CMK (cell line): Measurements from ENCODE around the gene ART5.
"Not testable (repeated sequence)": the region's sequence is repeated elsewhere in the genome, so short reads cannot be mapped to it uniquely, and the experiment has no call there.

Source experiments
- DNase-seq: peaks from one replicate; pipeline ENCODE4 v3.0.0-alpha.2; 2010; ENCODE audit warnings: low read depth

Gene ART5

GRCh38 chr11:3622521-3622920 lies 19.3 kb downstream of the ART5 start:
- no peak for DNase-seq

- no peak for DNase-seq
Measured at GRCh38 chr11:3617990-3618389, 23.8 kb downstream of the ART5 start.

- no peak for DNase-seq
Measured at GRCh38 chr11:3616721-3617460, 24.9 kb downstream of the ART5 start.

- DNase-seq = no peak
Measured at GRCh38 chr11:3615998-3616397, 25.8 kb downstream of the ART5 start.

GRCh38 chr11:3614742-3615171 lies 27.0 kb downstream of the ART5 start:
- no peak for DNase-seq

GRCh38 chr11:3613998-3614741 lies 27.6 kb downstream of the ART5 start:
- DNase-seq = no peak

- no peak for DNase-seq
Measured at GRCh38 chr11:3611976-3612678, 29.7 kb downstream of the ART5 start.

GRCh38 chr11:3610846-3611245 lies 30.9 kb downstream of the ART5 start:
- no peak for DNase-seq

- DNase-seq = no peak
Measured at GRCh38 chr11:3609416-3610265, 32.2 kb downstream of the ART5 start.

GRCh38 chr11:3605771-3606203 lies 36.0 kb downstream of the ART5 start:
- DNase-seq = no peak

GRCh38 chr11:3605283-3605662 lies 36.5 kb downstream of the ART5 start:
- no peak for DNase-seq

- no peak for DNase-seq
Measured at GRCh38 chr11:3604167-3604566, 37.6 kb downstream of the ART5 start.

- not testable (repeated sequence) for DNase-seq
Measured at GRCh38 chr11:3600201-3600600, 41.6 kb downstream of the ART5 start.

- DNase-seq = not testable (repeated sequence)
Measured at GRCh38 chr11:3597743-3598142, 44.0 kb downstream of the ART5 start.

- not testable (repeated sequence) for DNase-seq
Measured at GRCh38 chr11:3591326-3591725, 50.5 kb downstream of the ART5 start.

GRCh38 chr11:3590193-3590592 lies 51.6 kb downstream of the ART5 start:
- DNase-seq = not testable (repeated sequence)

GRCh38 chr11:3588776-3589175 lies 53.0 kb downstream of the ART5 start:
- not testable (repeated sequence) for DNase-seq
